GM19455 (cell line): ENCODE results near the gene ZC3H14.

ENCODE experiments used
- ATAC-seq: cut with Tn5 transposase; IDR thresholded peaks from one replicate; pipeline ENCODE4 v1.9.1; 2021; ENCODE audit not compliant: unreplicated experiment

Gene ZC3H14

GRCh38 chr14:88551094-88551870 is 11.6 kb upstream of the ZC3H14 start:
- no peak for ATAC-seq

GRCh38 chr14:88551980-88552431 is 10.8 kb upstream of the ZC3H14 start:
- ATAC-seq, result no peak

DNA sequence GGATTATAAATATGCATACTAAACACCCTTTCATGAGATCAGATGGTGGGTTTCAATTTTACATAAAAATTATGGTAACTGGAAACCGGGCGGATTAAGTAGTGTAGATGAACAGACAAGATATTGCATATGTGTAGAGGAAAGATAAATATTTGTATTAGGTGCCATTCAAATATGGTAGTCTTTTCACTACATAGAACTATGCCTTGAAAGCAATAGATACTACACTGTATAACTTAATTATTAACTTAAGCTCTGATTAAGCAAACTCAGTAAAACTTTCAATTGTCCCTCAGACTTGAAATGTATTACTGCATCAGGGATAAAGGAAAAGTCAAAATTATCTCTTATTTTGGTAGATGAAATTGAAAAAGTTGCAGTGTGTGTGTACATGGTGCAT is 10.0 kb upstream of the ZC3H14 start:
- no peak for ATAC-seq

GRCh38 chr14:88553886-88554456 is 8.9 kb upstream of the ZC3H14 start:
- ATAC-seq, result no peak

GRCh38 chr14:88554457-88555286 is 8.2 kb upstream of the ZC3H14 start, which contains the start of gene PTPN21:
Gene PTPN21 (minus strand): TSS chr14:88555007. CDS start chr14:88550417, 4,590 bp downstream.
- no peak for ATAC-seq

DNA sequence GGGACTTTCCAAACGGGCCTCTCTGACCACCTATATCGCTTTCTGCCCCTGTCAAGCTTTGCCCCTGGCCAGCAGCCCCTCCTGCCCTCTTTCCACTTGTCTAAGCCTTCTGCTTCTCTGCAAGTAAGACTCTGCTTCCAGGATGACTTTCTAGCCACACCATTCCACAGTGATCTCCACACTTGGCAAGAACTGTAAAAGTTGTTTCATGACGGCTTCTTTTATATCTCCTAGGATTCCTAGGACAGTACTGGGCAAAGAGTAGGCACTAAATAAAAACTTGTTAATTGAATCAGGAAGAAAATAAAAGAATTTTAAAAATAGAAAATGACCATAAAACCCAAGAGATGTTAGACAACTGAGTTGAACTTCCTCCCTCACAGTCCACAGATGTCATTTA is 6.3 kb upstream of the ZC3H14 start:
- ATAC-seq, result no peak

GRCh38 chr14:88559852-88560251 is 3.0 kb upstream of the ZC3H14 start:
- no peak for ATAC-seq

GRCh38 chr14:88562532-88562830 is 356 bp upstream of the ZC3H14 start:
- ATAC-seq, result peak; percentile 22

DNA sequence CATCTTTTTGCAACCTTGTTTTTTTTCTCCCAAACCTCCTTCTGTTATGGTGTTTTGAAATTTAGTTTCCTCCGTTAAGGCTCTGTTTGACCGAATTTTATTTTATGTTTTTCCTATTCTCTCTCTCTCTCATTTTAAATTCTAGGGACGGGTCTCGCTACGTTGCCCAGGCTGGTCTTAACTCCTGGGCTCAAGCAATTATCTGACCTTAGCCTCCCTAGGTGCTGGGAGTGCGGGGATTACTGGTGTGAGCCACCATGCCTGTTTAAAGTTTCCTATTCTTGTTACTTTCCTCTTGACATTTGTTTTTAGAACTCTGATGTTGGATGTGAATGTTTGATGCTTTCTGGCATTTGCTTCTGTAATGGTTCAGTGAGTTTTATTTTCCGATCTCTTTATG is 1.0 kb downstream of the ZC3H14 start:
- ATAC-seq, result no peak

DNA sequence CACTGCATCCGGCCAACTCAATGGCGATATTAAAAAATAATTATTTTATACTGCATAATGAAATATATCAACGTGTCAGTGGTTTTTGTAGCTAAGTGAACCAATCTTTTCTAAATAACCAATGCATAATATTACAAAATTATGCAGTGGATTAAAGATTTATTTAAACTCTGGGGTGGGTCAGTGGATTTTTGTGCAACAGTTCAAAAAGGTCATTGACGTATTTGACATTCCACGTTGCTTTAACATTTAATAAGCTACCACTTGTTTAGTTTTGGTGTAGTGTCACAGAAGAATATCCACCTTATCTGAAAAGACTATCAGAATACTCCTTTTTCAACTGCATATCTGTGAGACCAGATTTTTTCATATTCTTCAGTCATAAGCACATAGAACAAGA is 2.6 kb downstream of the ZC3H14 start:
- no peak for ATAC-seq

DNA sequence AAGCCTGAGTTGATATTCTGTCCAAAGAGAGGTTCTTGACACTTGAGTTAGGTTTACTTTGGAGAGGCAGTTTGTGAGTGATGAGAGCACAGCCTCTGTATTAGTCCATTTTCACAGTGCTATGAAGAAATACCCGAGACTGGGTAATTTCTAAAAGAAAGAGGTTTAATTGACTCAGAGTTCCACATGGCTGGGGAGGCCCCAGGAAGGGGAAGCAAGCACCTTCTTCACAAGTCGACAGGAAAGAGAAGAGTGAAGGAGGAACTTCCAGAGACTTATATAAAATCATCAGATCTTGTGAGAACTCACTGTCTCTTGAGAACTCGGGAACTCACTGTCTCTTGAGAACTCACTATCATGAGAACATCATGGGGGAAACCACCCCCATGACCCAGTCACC is 5.4 kb downstream of the ZC3H14 start:
- ATAC-seq, result no peak

DNA sequence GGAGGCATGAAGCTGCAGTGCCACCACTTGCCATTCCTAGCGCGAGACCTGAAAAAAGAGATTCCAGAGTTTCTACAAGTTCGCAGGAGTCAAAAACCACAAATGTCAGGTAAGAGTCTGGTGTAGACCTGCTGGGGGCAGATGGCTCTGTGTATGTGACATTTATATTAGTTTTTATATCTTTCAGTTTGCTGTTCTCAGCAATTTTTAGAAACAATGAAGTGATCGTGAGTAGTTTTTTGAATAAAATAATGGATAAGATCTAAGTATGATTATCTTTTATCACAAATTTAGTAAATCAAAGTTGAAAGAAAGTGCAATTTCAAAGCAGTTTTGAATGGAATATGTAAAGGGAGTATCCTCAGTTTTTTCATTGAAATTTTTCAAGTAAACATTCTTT is 9.3 kb downstream of the ZC3H14 start:
- ATAC-seq, result no peak

GRCh38 chr14:88576222-88576621 is 13.4 kb downstream of the ZC3H14 start:
- ATAC-seq, result no peak

GRCh38 chr14:88584451-88584850 is 21.6 kb downstream of the ZC3H14 start:
- ATAC-seq, result no peak

DNA sequence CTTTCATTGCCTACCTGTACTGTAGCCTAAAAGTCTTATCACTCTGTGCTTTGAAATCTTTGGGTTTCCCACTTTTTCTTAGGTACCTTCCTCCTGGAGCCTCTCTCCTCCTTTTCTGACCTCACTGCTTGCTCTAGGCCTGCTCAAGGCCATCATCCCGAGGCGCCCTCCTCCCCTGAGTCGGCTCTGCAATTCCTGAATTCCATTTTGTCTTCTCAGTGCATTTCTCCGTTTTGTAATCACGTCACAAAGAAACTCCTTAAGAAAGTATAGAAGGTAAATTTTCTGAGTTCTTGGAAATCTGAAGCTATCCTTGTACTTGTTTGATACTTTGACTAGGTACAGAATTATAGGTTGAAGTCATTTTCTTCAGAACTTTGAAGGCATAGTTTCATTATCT is 25.2 kb downstream of the ZC3H14 start:
- no peak for ATAC-seq

DNA sequence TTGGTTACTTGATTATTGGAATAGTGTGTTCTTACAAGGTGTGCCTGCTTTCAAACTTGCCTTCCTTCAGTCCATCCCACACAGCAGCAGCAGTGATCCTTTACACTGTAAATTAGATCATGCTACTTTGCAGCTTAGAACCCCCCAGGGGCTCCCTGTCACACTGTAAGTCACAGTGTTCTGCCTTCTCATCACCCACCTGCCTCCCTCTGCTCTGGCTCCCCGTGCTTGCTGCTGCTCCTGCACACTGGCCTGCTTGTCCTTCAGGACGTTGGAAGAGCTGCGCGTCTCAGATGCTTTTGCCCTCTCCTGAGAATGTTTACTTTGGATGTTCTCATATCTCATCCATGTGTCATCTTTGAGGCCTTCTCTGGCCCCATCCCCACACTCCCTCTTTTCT is 27.3 kb downstream of the ZC3H14 start:
- ATAC-seq, result no peak

GRCh38 chr14:88592031-88592430 is 29.2 kb downstream of the ZC3H14 start:
- no peak for ATAC-seq

DNA sequence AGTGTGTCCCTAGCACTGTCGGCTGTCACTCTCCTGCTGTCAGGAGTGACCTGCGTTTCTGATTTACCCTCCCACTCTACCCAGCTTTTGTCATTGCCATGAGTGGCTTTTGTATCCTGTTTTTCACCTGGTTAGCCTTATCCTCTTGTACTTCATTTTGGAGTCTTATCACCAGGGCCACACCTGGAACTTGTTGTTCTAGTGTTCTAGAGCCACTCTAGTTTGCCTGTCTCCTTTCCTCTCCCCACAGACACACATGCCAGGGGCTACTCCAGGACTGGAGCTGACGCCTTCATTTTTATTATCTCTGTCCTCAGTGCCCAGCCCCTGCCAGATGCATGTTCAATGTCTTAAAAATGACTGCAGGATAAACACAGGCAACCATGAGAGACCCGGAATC is 34.2 kb downstream of the ZC3H14 start:
- no peak for ATAC-seq

DNA sequence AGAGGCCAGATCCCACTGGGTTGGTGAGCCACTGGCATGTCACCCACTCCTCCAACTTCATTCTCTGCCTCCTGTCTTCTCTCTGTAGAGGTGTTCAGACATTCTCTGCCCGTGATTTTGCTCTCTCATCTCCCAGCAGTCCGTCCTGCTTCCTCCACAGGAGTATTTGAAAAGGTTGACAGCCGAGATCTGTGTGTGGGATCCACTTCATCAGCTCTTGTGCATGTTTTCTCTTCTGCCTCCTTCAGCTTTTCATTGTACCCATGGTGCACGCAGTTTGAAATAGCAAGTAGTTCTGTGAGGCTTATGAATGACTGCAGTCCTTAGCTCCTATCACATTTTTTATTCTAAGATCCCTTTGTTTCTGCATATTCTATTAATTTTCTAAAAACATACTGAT is 34.8 kb downstream of the ZC3H14 start:
- no peak for ATAC-seq

GRCh38 chr14:88598097-88598675 is 35.3 kb downstream of the ZC3H14 start:
- no peak for ATAC-seq

DNA sequence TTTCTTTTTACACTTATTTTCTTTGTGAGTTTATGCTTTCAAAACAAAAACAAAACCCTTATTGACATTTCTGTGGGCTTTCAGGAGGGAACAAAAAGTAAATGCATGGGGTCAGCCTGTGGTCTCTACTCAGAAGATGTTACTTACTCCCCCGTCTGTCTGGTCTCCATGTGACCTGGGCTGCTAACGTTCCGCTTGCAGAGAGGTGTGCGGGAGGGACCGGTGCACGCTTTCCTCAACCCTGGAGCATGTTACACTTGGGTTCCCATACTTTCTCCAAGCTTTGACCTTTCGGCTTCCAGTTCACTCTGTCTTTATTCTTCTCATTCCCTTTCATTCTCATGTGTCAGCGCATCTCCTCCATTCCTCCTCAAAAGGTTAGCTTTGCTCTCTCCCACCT is 36.5 kb downstream of the ZC3H14 start:
- ATAC-seq, result peak; percentile 45
